IMR-90 (cell line): Measurements from ENCODE around the gene MRPS5. TPM values are rescaled to one million over a fixed set of nuclear protein-coding genes. Genes with fewer than 3 reads are reported as not detected.

ENCODE experiments used
- ATAC-seq: fragments of 200-7000 bp; cut with Tn5 transposase; 2 replicates; pipeline ENCODE4 v1.9.1; 2020; ENCODE audit warnings: low read depth, mild to moderate bottlenecking, moderate library complexity
- BruUV-seq: library from RNA; stranded (reverse); fragments of 400-500 nt; replicated peaks from 2 replicates; lab custom pipeline; 2021; lab: Mats Ljungman, UMichigan
- CTCF ChIA-PET: fragments of 300-600 bp; formaldehyde crosslinking; extraction: SDS; loops from one replicate; lab custom pipeline; 2021; ENCODE audit warnings: antibody characterized with exemption; lab: Yijun Ruan, JAX
- POLR2A ChIA-PET: fragments of 300-600 bp; sonication (Branson Sonifier 250); formaldehyde crosslinking; loops from one replicate; lab custom pipeline; 2022; ENCODE audit warnings: antibody characterized with exemption; ENCODE audit not compliant: unreplicated experiment; lab: Charles Lee
- DNase-seq: peaks from one replicate; pipeline ENCODE4 v3.0.0; 2013
- H2AFZ ChIP-seq: replicated peaks from 2 replicates; pipeline ENCODE3; 2013; ENCODE audit warnings: low read length, mild to moderate bottlenecking; ENCODE audit not compliant: poor library complexity
- H2AK5ac ChIP-seq: 2 replicates; pipeline ENCODE4 v1.6.1; 2013; ENCODE audit warnings: low read depth, low read length, inconsistent platforms
- H2AK9ac ChIP-seq: replicated peaks from 2 replicates; pipeline ENCODE3; 2013; ENCODE audit warnings: mild to moderate bottlenecking, low read depth, low read length, moderate library complexity; ENCODE audit not compliant: poor library complexity
- H2BK120ac ChIP-seq: 2 replicates; pipeline ENCODE4 v1.6.1; 2013; ENCODE audit warnings: low read depth, low read length, inconsistent platforms
- H2BK15ac ChIP-seq: 3 replicates; pipeline ENCODE4 v1.6.1; 2013; ENCODE audit warnings: low read depth, low read length, inconsistent platforms
- H2BK20ac ChIP-seq: 2 replicates; pipeline ENCODE4 v1.6.1; 2013; ENCODE audit warnings: low read depth, mild to moderate bottlenecking, inconsistent platforms, low read length, moderate library complexity
- H2BK5ac ChIP-seq: 2 replicates; pipeline ENCODE4 v1.6.1; 2013; ENCODE audit warnings: mild to moderate bottlenecking, low read depth, low read length, inconsistent platforms; ENCODE audit not compliant: poor library complexity, severe bottlenecking
- H3K14ac ChIP-seq: replicated peaks from 2 replicates; pipeline ENCODE4 v1.6.1; 2013; ENCODE audit warnings: low read depth, low read length, inconsistent platforms
- H3K18ac ChIP-seq: 2 replicates; pipeline ENCODE4 v1.6.1; 2013; ENCODE audit warnings: low read depth, low read length, control low read depth
- H3K23ac ChIP-seq: 2 replicates; pipeline ENCODE4 v1.6.1; 2013; ENCODE audit warnings: low read depth, low read length, inconsistent platforms
- H3K27ac ChIP-seq: 2 replicates; pipeline ENCODE4 v1.5.1; 2013; ENCODE audit warnings: mild to moderate bottlenecking, control low read depth, low read length; ENCODE audit not compliant: insufficient read depth
- H3K27me3 ChIP-seq: 2 replicates; pipeline ENCODE4 v1.6.1; 2013; ENCODE audit warnings: low read length; ENCODE audit not compliant: control insufficient read depth, insufficient read depth
- H3K36me3 ChIP-seq: 2 replicates; pipeline ENCODE4 v1.6.1; 2013; ENCODE audit warnings: low read length, mixed read lengths; ENCODE audit not compliant: control insufficient read depth, insufficient read depth
- H3K4ac ChIP-seq: 2 replicates; pipeline ENCODE4 v1.6.1; 2013; ENCODE audit warnings: low read depth, low read length, inconsistent platforms
- H3K4me1 ChIP-seq: 2 replicates; pipeline ENCODE4 v1.6.1; 2013; ENCODE audit warnings: low read length, mixed read lengths; ENCODE audit not compliant: control insufficient read depth, insufficient read depth
- H3K4me2 ChIP-seq: 2 replicates; pipeline ENCODE4 v1.6.1; 2013; ENCODE audit warnings: low read depth, mild to moderate bottlenecking, control low read depth, low read length, moderate library complexity
- H3K4me3 ChIP-seq: 2 replicates; pipeline ENCODE4 v1.5.1; 2013; ENCODE audit warnings: low read depth, mild to moderate bottlenecking, control low read depth, low read length, moderate library complexity; ENCODE audit not compliant: insufficient read depth
- H3K56ac ChIP-seq: 2 replicates; pipeline ENCODE4 v1.6.1; 2013; ENCODE audit warnings: low read length, inconsistent platforms; ENCODE audit not compliant: insufficient read depth; ENCODE audit errors: extremely low read depth
- H3K79me1 ChIP-seq, 2 experiments: 2 replicates each; pipeline ENCODE4 v1.6.1; 2013; ENCODE audit warnings: low read length in 2 of 2, inconsistent platforms in 1 of 2, low read depth in 1 of 2
- H3K9ac ChIP-seq: 2 replicates; pipeline ENCODE4 v1.6.1; 2013; ENCODE audit warnings: low read depth, low read length, control low read depth
- H3K9me1 ChIP-seq: 2 replicates; pipeline ENCODE4 v1.6.1; 2013; ENCODE audit warnings: low read length, inconsistent platforms; ENCODE audit not compliant: insufficient read depth
- H3K9me3 ChIP-seq: 2 replicates; pipeline ENCODE4 v1.6.1; 2013; ENCODE audit warnings: low read length; ENCODE audit not compliant: control insufficient read depth, insufficient read depth
- H4K20me1 ChIP-seq: 2 replicates; pipeline ENCODE4 v1.6.1; 2013; ENCODE audit warnings: low read length, inconsistent platforms; ENCODE audit not compliant: insufficient read depth
- H4K5ac ChIP-seq: 2 replicates; pipeline ENCODE4 v1.6.1; 2013; ENCODE audit warnings: mild to moderate bottlenecking, low read depth, low read length, control low read depth
- H4K8ac ChIP-seq, 2 experiments: 2 replicates each; pipeline ENCODE4 v1.6.1; 2013; ENCODE audit warnings: low read depth in 2 of 2, low read length in 2 of 2, control low read depth in 1 of 2, inconsistent platforms in 1 of 2
- H4K91ac ChIP-seq: 2 replicates; pipeline ENCODE4 v1.6.1; 2013; ENCODE audit warnings: low read depth, low read length, inconsistent platforms; ENCODE audit not compliant: insufficient read depth
- BHLHE40 ChIP-seq: fragments of 150-350 bp; IDR thresholded peaks from 2 replicates; pipeline ENCODE4 v1.6.1; 2016; ENCODE audit warnings: mild to moderate bottlenecking, low read depth, low read length
- CEBPB ChIP-seq: IDR thresholded peaks from 2 replicates; pipeline ENCODE4 v1.6.1; 2012; ENCODE audit warnings: low read depth, low read length, improper control_type of control experiment
- CHD1 ChIP-seq: IDR thresholded peaks from 2 replicates; pipeline ENCODE4 v1.6.1; 2012; ENCODE audit warnings: low read depth, low read length, improper control_type of control experiment
- FOS ChIP-seq: fragments of 150-350 bp; IDR thresholded peaks from 2 replicates; pipeline ENCODE4 v1.6.1; 2016; ENCODE audit warnings: low read depth, low read length
- MAFK ChIP-seq: IDR thresholded peaks from 2 replicates; pipeline ENCODE4 v1.6.1; 2012; ENCODE audit warnings: low read depth, low read length, improper control_type of control experiment
- MXI1 ChIP-seq: IDR thresholded peaks from 2 replicates; pipeline ENCODE4 v1.6.1; 2012; ENCODE audit warnings: low read depth, mild to moderate bottlenecking, low read length, moderate library complexity, borderline replicate concordance
- POLR2A ChIP-seq: IDR thresholded peaks from 2 replicates; pipeline ENCODE4 v1.6.1; 2012; ENCODE audit warnings: mild to moderate bottlenecking, low read depth, low read length
- RAD21 ChIP-seq: IDR thresholded peaks from 2 replicates; pipeline ENCODE4 v1.6.1; 2012; ENCODE audit warnings: low read length, improper control_type of control experiment
- RCOR1 ChIP-seq: IDR thresholded peaks from 2 replicates; pipeline ENCODE4 v1.6.1; 2012; ENCODE audit warnings: mild to moderate bottlenecking, low read length, improper control_type of control experiment; ENCODE audit not compliant: insufficient replicate concordance
- RFX5 ChIP-seq: IDR thresholded peaks from 2 replicates; pipeline ENCODE4 v1.8.0; 2012; ENCODE audit warnings: low read depth, mild to moderate bottlenecking, low read length, moderate library complexity
- SMC3 ChIP-seq: fragments of 150-350 bp; IDR thresholded peaks from 2 replicates; pipeline ENCODE4 v1.6.1; 2016; ENCODE audit warnings: low read depth, mild to moderate bottlenecking, antibody characterized with exemption, low read length, moderate library complexity
- WGBS, 2 experiments: methylation state at CpG; one replicate each; pipeline versions ENCODE4 v1.1.5 to v1.1.7; 2013; ENCODE audit warnings: missing lambda C conversion rate in 2 of 2; ENCODE audit not compliant: insufficient read length in 1 of 2; ENCODE audit errors: extremely low coverage in 2 of 2; 5-methylcytosine and 5-hydroxymethylcytosine counted together
- dilution Hi-C: fragments of 300-500 bp; cut with HindIII; formaldehyde crosslinking; loops from one replicate; pipeline ENCODE4 v1.14.3; 2018; ENCODE audit warnings: low sequenced_read_pairs; ENCODE audit not compliant: unreplicated experiment
- in situ Hi-C: fragments of 300-500 bp; cut with MboI; formaldehyde crosslinking; loops from 3 replicates; pipeline ENCODE4 v1.14.3; 2019; ENCODE audit warnings: low sequenced_read_pairs, inconsistent platforms, mixed read lengths
- intact Hi-C: fragments of 100-400 bp; cut with micrococcal nuclease; formaldehyde crosslinking; loops from 2 replicates; pipeline ENCODE4 v1.10.0; 2022
- polyA plus RNA-seq, 3 experiments: library from polyadenylated mRNA; depleted of rRNA; stranded (reverse); fragments of >200 nt; gene quantifications; 2 replicates each; pipeline ENCODE4 v1.2.3, GENCODE V29; 2012; ENCODE audit warnings: low replicate concordance in 1 of 3
- total RNA-seq: library from RNA; depleted of rRNA; stranded (reverse); fragments of >200 nt; gene quantifications from 2 replicates; pipeline ENCODE4 v1.2.3, GENCODE V29; 2012
- TF ChIP-seq, protein P1 (sequence below): fragments of 150-350 bp; IDR thresholded peaks from 2 replicates; pipeline ENCODE4 v1.6.1; 2017; ENCODE audit warnings: mild to moderate bottlenecking, antibody characterized with exemption, low read length, low read depth

MRPS5 gene
- total and polyA plus RNA-seq, 2 of the 4 experiments (the other 2 are of a cell fraction), result 27.6 to 44.1 TPM

DNA sequence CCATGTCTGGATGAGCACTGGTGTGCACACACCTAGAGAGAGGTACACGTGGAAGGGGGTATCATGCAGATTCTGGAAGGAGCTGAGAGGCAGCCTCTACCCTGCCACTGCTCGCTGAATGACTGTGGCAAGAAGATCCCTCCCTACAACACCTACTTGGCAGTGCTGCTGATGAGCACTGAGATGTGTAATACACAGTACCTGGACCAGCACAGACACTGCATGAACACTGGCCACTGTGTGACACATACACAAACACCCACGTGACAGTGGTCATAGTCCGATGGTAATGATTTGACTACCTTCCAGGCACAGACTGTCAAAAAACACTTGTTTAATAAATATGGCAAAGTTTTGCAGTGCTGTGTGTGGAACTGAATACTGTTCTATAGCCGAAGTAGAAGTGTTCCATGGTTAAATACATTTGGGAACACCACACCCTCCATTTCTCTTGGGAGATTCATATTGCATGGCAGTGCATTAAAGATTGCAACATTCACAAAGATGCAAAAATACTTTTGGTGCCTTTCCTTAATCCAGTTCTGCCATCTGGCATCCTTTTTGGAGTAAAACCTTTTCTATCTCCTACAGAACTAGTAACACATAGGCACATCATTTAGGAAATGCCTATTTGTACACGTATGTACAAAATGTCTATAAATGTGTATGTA, 29.6 kb downstream of the MRPS5 start:
- BruUV-seq, result no TSS peak
- Histone ChIP-seq H2AK9ac (no peak overlapping the region), H2BK5ac (no peak overlapping the region), H3K27me3 (no peaks in the 10 kb centered on the region), H3K56ac (no peak overlapping the region), H3K79me1 (peaks cover 0 to 7% of the 10 kb centered on the region in 2 experiments; a peak in 2 of 4 replicates), H3K27ac (no peak overlapping the region), H3K9me1 (0 out of 2 replicates have a peak, but pooled peaks cover 3% of the 10 kb centered on the region), H3K14ac (no peak overlapping the region), H3K4me2 (no peak overlapping the region), H3K36me3 (peaks cover 32% of the 10 kb centered on the region), H2BK20ac (no peak overlapping the region), H4K8ac (no peak overlapping the region), H2BK120ac (no peak overlapping the region), H4K20me1 (no peaks in the 10 kb centered on the region), H3K9me3 (no peaks in the 10 kb centered on the region), H4K91ac (no peak overlapping the region), H3K4ac (no peak overlapping the region), H3K4me3 (no peak overlapping the region), H2AK5ac (no peak overlapping the region), H4K5ac (no peak overlapping the region), H3K4me1 (no peaks in the 10 kb centered on the region), H2AFZ (no peak overlapping the region), H3K23ac (no peak overlapping the region), H2BK15ac (no peak overlapping the region), H3K18ac (no peak overlapping the region), H3K9ac (no peak overlapping the region)
- dilution Hi-C loops, result no loop called here
- ChIA-PET POLR2A (no interaction called here), CTCF (no interaction called here)
- DNase-seq (no peak), ATAC-seq (no peak)
- TF ChIP-seq CHD1, result no peak
- no peak for TF ChIP-seq BHLHE40
- no peak for TF ChIP-seq RCOR1
- TF ChIP-seq RAD21, result no peak
- TF ChIP-seq FOS, result no peak
- TF ChIP-seq, protein P1, sequence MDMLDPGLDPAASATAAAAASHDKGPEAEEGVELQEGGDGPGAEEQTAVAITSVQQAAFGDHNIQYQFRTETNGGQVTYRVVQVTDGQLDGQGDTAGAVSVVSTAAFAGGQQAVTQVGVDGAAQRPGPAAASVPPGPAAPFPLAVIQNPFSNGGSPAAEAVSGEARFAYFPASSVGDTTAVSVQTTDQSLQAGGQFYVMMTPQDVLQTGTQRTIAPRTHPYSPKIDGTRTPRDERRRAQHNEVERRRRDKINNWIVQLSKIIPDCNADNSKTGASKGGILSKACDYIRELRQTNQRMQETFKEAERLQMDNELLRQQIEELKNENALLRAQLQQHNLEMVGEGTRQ, result no peak
- no peak for TF ChIP-seq CEBPB
- no peak for TF ChIP-seq SMC3
- TF ChIP-seq MXI1, result no peak
- TF ChIP-seq POLR2A, result no peak
- TF ChIP-seq RFX5, result no peak
- no peak for TF ChIP-seq MAFK
- WGBS, 2 experiments, result no CpG with 5 or more reads among the region's 6 CpGs
- intact Hi-C loops, result no loop called here
- in situ Hi-C loops, result no loop called here
